Body of pancreas (tissue), 4 donors: Measurements from ENCODE around the gene SLC37A4.

Experiments used
- POLR2A ChIP-seq, 3 donors: fragments of 450-650 bp; IDR thresholded peaks; one replicate each; pipeline ENCODE4 v1.6.1; 2016; ENCODE audit warnings: antibody characterized with exemption in 3 of 3, mild to moderate bottlenecking in 2 of 3
- TF ChIP-seq, protein P1 (sequence below), 7 experiments: fragments of 450-650 bp in 4 of 7; fragments of 200-600 bp in 3 of 7; sonication (generic) in 3 of 7; IDR thresholded peaks; one replicate each; pipeline ENCODE4 v1.5.1; 2016 to 2019; ENCODE audit warnings: antibody characterized with exemption in 7 of 7

DNA sequence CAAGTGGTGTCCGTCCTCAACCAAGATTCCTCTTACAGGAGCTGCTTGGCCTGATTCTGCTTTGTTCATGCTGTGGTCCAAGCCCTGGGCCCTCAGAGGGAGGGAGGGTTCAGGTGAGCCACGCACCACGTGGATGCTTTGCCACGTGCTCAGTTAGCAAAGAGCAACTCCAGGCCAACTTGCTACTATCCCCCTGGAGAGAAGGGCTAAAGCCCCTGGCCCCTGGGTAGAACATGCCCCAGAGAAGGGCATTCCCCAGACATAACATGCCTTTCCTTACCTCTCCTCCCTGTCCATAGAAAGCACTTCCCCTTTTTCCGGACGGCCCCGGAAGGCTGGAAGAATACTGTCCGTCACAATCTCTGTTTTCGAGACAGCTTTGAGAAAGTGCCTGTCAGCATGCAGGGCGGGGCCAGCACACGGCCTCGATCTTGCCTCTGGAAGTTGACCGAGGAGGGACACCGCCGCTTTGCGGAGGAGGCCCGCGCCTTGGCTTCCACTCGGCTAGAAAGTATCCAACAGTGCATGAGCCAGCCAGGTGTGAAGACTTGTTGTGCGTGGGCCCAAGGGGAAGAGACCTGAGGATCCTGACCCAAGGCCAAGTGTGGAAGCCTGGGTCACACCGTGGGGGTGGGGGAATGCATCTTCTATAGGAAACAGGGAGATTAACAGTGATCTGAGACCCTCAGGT is 50.3 kb downstream of the SLC37A4 start:
- TF ChIP-seq, protein P1, sequence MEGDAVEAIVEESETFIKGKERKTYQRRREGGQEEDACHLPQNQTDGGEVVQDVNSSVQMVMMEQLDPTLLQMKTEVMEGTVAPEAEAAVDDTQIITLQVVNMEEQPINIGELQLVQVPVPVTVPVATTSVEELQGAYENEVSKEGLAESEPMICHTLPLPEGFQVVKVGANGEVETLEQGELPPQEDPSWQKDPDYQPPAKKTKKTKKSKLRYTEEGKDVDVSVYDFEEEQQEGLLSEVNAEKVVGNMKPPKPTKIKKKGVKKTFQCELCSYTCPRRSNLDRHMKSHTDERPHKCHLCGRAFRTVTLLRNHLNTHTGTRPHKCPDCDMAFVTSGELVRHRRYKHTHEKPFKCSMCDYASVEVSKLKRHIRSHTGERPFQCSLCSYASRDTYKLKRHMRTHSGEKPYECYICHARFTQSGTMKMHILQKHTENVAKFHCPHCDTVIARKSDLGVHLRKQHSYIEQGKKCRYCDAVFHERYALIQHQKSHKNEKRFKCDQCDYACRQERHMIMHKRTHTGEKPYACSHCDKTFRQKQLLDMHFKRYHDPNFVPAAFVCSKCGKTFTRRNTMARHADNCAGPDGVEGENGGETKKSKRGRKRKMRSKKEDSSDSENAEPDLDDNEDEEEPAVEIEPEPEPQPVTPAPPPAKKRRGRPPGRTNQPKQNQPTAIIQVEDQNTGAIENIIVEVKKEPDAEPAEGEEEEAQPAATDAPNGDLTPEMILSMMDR (IDR thresholded peaks at IDR 0.05) = no peak
- no peak for TF ChIP-seq POLR2A (IDR thresholded peaks at IDR 0.05)
